MM.1S (cell line): ENCODE results near the gene UCP2.

Source experiments
- DNase-seq: peaks from one replicate; pipeline ENCODE4 v3.0.0-alpha.2; 2015
- H2AFZ ChIP-seq: fragments of 300-600 bp; sonication (generic); 2 replicates; pipeline ENCODE4 v1.6.0; 2016; ENCODE audit warnings: antibody characterized with exemption, low read length
- H3F3A ChIP-seq: fragments of 300-600 bp; sonication (generic); 2 replicates; pipeline ENCODE4 v1.6.1; 2016; ENCODE audit warnings: mild to moderate bottlenecking, antibody characterized with exemption, low read length, moderate library complexity, mixed read lengths; ENCODE audit not compliant: insufficient read depth
- H3K27ac ChIP-seq: fragments of 300-600 bp; sonication (generic); 2 replicates; pipeline ENCODE4 v1.5.1; 2016; ENCODE audit warnings: mild to moderate bottlenecking, low read length
- H3K27me3 ChIP-seq: fragments of 300-600 bp; sonication (generic); replicated peaks from 2 replicates; pipeline ENCODE4 v1.6.0; 2016; ENCODE audit warnings: low read length; ENCODE audit not compliant: insufficient read depth
- H3K36me3 ChIP-seq: fragments of 300-600 bp; sonication (generic); replicated peaks from 2 replicates; pipeline ENCODE4 v1.6.1; 2016; ENCODE audit warnings: mild to moderate bottlenecking, low read length, mixed read lengths; ENCODE audit not compliant: insufficient read depth
- H3K4me1 ChIP-seq: fragments of 300-600 bp; sonication (generic); 2 replicates; pipeline ENCODE4 v1.6.1; 2016; ENCODE audit warnings: low read length, mixed read lengths
- H3K4me2 ChIP-seq: fragments of 300-600 bp; sonication (generic); 2 replicates; pipeline ENCODE4 v1.6.0; 2016; ENCODE audit warnings: low read depth, low read length
- H3K4me3 ChIP-seq: fragments of 300-600 bp; sonication (generic); 2 replicates; pipeline ENCODE4 v1.5.1; 2016; ENCODE audit warnings: low read length, mixed read lengths
- H3K79me2 ChIP-seq: fragments of 300-600 bp; sonication (generic); 2 replicates; pipeline ENCODE4 v1.6.1; 2016; ENCODE audit warnings: mixed run types, low read length, mixed read lengths
- H3K9ac ChIP-seq: fragments of 300-600 bp; sonication (generic); 2 replicates; pipeline ENCODE4 v1.6.1; 2016; ENCODE audit warnings: low read length, mixed read lengths
- H3K9me2 ChIP-seq: fragments of 300-600 bp; sonication (generic); replicated peaks from 2 replicates; pipeline ENCODE4 v1.6.1; 2016; ENCODE audit warnings: mild to moderate bottlenecking, low read length, mixed read lengths; ENCODE audit not compliant: insufficient read depth
- H3K9me3 ChIP-seq: fragments of 300-600 bp; sonication (generic); replicated peaks from 2 replicates; pipeline ENCODE4 v1.6.1; 2016; ENCODE audit warnings: mild to moderate bottlenecking, low read length, mixed read lengths; ENCODE audit not compliant: insufficient read depth
- H4K20me1 ChIP-seq: fragments of 300-600 bp; sonication (generic); 2 replicates; pipeline ENCODE4 v1.6.1; 2016; ENCODE audit warnings: mild to moderate bottlenecking, low read length, moderate library complexity, mixed read lengths; ENCODE audit not compliant: insufficient read depth
- EZH2 ChIP-seq: fragments of 300-600 bp; sonication (generic); optimal IDR thresholded peaks from 2 replicates; pipeline ENCODE3; 2017; ENCODE audit warnings: low read depth, mild to moderate bottlenecking, antibody characterized with exemption, low read length, mixed read lengths
- EZH2phosphoT487 ChIP-seq: fragments of 300-600 bp; sonication (generic); IDR thresholded peaks from 2 replicates; pipeline ENCODE4 v1.6.1; 2018; ENCODE audit warnings: antibody characterized with exemption, low read length
- TF ChIP-seq, protein P1 (sequence below): fragments of 300-600 bp; sonication (generic); IDR thresholded peaks from 2 replicates; pipeline ENCODE4 v1.5.1; 2016; ENCODE audit warnings: antibody characterized with exemption, low read length, mixed read lengths

Gene UCP2

DNA sequence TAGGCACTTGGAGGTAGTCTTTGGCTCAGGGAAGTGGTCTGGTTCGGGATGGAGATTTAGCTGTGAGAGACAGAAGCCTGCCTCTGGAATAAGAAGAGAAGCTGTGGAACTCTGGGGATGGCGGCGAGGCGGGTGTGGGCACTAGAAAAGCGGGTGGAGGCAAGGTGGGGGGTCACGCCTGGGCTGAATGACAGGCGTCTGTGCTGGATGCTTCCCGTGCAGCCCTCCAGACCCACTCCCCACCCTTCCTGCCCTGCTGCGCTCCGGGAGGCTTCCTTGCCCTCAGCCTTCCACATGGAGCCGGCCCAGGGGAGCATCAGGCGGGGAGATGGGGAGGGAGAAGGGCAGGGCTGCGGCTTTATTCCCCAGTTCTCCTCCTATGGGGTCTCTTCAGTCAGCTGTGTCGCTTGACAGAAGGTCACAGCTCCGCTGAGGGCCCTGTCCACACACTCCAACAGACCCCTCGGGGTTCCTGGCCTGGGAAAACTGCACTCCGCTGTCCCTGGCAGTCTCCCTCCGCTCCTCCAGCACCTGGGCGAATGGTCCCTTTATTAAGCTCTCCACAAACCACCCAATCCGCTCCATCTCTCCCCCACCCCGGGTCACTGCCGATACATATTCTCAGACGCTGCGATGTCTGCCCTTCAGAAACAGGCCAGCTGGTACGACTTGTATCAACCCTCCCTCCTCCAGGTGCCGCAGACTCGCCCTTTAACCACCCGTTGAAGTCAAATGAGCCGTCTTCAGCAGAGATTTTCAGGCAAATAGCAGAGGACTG, 25.6 kb downstream of the UCP2 start:
- H3K36me3 ChIP-seq = no peaks in the 10 kb centered on the region
- no peaks in the 10 kb centered on the region for H3K9me3 ChIP-seq
- H3K27ac ChIP-seq = no peak overlapping the region
- no peaks in the 10 kb centered on the region for H4K20me1 ChIP-seq
- no peak overlapping the region for H3K4me3 ChIP-seq
- no peaks in the 10 kb centered on the region for H3K4me1 ChIP-seq
- H3F3A ChIP-seq = no peaks in the 10 kb centered on the region
- DNase-seq = no peak
- no peak overlapping the region for H2AFZ ChIP-seq
- TF ChIP-seq EZH2phosphoT487 (no peak), EZH2 (no peak)
- TF ChIP-seq, protein P1, sequence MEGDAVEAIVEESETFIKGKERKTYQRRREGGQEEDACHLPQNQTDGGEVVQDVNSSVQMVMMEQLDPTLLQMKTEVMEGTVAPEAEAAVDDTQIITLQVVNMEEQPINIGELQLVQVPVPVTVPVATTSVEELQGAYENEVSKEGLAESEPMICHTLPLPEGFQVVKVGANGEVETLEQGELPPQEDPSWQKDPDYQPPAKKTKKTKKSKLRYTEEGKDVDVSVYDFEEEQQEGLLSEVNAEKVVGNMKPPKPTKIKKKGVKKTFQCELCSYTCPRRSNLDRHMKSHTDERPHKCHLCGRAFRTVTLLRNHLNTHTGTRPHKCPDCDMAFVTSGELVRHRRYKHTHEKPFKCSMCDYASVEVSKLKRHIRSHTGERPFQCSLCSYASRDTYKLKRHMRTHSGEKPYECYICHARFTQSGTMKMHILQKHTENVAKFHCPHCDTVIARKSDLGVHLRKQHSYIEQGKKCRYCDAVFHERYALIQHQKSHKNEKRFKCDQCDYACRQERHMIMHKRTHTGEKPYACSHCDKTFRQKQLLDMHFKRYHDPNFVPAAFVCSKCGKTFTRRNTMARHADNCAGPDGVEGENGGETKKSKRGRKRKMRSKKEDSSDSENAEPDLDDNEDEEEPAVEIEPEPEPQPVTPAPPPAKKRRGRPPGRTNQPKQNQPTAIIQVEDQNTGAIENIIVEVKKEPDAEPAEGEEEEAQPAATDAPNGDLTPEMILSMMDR = no peak
- no peaks in the 10 kb centered on the region; the same call in 1 of the 2 replicates for H3K27me3 ChIP-seq
- no peak overlapping the region for H3K9ac ChIP-seq
- H3K4me2 ChIP-seq = no peak overlapping the region
- H3K79me2 ChIP-seq = no peaks in the 10 kb centered on the region
- no peaks in the 10 kb centered on the region for H3K9me2 ChIP-seq

DNA sequence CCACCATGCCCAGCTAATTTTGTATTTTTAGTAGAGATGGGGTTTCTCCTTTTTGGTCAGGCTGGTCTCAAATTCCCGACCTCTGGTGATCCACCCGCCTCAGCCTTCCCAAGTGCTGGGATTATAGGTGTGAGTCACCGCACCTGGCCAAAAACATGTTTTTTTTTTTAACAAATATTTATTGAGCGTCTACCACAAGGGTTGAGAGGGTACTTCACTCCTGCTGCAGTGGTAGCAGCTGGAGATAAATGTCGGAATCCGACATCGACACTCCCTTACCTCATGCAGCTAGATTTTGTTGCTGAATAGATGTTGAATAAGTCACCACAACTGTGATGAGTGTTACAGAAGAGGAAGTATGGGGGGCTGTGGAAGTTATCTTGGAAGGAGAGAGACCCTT, 30.8 kb downstream of the UCP2 start:
- Histone ChIP-seq H3K36me3 (no peaks in the 10 kb centered on the region), H2AFZ (no peak overlapping the region), H3K9me3 (no peaks in the 10 kb centered on the region), H3K9ac (no peak overlapping the region), H3K4me1 (no peaks in the 10 kb centered on the region), H4K20me1 (no peaks in the 10 kb centered on the region), H3K9me2 (no peaks in the 10 kb centered on the region), H3K79me2 (no peaks in the 10 kb centered on the region), H3K4me2 (no peak overlapping the region), H3F3A (no peaks in the 10 kb centered on the region), H3K27me3 (no peaks in the 10 kb centered on the region), H3K27ac (no peak overlapping the region), H3K4me3 (no peak overlapping the region)
- TF ChIP-seq, protein P1 = no peak
- DNase-seq = no peak

DNA sequence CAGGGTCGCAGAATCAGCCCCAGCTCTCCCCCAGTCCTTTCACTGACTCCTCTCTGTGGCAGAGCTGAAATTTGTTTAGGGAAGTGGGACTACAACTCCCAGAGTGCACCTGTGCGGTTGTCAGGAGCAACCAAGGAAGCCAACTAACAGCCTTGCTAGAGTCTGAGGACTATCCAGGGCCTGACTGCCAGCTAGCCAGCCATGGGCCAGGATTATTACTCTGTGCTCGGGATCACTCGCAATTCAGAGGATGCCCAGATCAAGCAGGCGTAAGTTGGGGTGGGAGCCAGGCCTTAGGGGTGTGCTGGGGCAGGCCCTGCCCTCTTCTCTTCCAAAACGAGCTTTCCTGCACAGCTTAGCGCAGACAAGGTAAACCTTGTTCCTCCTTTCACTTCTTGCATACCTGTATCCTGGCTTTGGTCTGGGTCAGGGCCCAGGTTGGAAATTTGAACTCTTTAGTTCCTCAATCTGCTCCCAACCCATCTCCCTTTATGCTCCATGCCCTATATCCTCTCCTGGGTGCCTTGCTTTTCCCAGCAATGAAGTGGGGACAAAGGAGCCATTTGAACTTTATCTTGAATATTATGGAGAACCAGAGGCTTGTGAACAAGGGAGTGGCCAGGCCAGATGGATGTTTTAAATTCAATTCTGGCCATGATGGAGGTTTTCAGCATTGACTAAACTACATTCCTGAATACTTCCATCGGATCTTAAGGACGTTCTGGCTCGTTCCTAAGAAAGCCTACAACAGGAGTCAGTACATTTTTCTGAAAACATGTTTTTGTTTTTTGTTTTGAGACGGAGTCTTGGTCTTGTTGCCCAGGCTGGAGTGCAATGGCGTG, 31.6 kb downstream of the UCP2 start, which contains the start of gene DNAJB13:
Gene DNAJB13 (plus strand): TSS at position 158 of the 842 bp plus-strand sequence. CDS start 44 bp downstream, at position 202.
- TF ChIP-seq, protein P1 = no peak
- TF ChIP-seq EZH2phosphoT487 (no peak), EZH2 (no peak)
- H3K27ac ChIP-seq = no peak within 1 kb of the TSS

More for the DNA sequence above, 31.6 kb downstream of the UCP2 start, which contains the start of gene DNAJB13:
- Histone ChIP-seq H3K9ac (no peak within 1 kb of the TSS), H2AFZ (no peak within 1 kb of the TSS), H3K27me3 (no peaks in the 10 kb centered on the region), H3K4me3 (no peak within 1 kb of the TSS), H3K4me1 (no peaks in the 10 kb centered on the region), H3K36me3 (no peaks in the 10 kb centered on the region), H3K9me2 (no peaks in the 10 kb centered on the region), H3F3A (no peaks in the 10 kb centered on the region), H3K4me2 (no peak within 1 kb of the TSS), H3K79me2 (no peaks in the 10 kb centered on the region), H4K20me1 (no peaks in the 10 kb centered on the region), H3K9me3 (no peaks in the 10 kb centered on the region)
- peak; percentile 23 for DNase-seq
